NCI-H146 (cell line): Measurements from ENCODE around the gene HMBS.
"Not testable (repeated sequence)": the region's sequence is repeated elsewhere in the genome, so short reads cannot be mapped to it uniquely, and the experiment has no call there.

ENCODE experiments used
- DNase-seq: peaks from one replicate; lab custom pipeline; 2025; lab: John Stamatoyannopoulos, UW

HMBS gene

DNA sequence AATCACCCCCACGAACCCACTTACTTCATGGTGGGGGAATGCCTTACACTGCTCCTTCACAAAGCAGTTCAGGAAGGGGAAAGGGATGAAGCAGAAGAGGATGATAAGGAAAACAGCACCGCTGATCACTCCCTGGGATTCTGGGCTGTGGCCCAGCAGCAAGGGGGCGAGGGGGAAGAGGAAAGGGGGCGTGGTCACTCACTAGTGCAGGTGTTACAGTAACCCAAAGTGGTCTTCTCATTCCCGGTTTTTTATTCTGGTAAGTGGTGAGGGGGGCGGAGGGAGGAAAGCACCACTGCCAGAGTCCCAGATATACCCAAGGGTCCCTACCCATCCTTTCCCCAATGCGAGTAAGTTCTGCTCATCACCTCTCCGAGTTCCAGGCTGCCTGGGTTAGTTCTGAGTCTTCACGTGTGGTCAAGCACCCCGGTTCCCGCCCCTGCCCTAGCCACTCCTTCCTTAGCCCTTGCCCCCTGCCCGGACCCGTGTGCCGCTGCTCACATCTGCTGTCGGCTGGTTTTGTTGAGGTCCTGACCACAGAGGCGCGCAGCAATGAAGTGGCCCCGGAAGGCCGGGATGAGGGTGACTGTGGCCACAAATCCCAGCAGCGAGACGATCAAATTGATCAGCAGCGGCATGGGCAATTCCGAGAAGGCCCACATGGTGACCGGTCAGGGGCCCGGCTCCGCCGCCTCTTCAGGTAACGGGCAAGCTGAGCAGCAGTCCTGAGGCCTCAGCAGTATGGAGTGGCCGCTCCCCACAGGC lies 16.5 kb downstream of the HMBS start:
- DNase-seq = peak; percentile 70

DNA sequence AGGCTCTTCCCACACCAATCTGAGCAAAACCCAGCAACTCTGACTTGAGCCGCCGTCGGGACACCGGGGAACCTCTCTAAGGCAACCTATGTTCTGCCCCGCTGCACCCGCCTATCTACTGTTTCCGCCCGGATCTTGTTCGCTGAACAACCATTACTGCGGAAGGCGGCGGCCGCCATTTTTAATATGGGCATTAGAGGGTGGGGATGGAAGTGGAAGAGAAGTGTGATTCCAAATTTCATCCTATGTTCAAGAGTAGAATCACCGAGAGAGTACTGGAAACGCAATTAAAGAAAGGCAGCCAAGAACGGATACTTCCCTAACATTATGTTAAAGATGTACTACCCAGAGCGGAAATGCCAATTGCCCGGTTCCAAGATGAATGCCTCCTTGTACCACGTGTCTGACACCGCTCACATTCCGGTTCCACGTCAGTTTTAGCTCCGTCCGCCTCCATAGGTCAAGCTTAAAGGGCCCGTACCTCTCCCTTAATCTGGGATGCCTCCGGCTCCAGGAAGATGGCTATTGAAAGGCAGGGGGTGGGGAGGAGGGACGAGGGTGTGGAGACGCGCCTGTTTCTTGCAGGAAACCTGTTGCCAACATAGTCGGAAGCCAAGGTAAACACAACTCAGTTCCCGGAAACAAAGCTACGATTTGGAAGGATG lies 17.2 kb downstream of the HMBS start, which contains the start of gene DPAGT1:
DPAGT1 (minus strand) TSS at position 95 of the 665 bp plus-strand sequence. CDS start 198 bp downstream, outside the sequence.
- peak; percentile 98 for DNase-seq

DNA sequence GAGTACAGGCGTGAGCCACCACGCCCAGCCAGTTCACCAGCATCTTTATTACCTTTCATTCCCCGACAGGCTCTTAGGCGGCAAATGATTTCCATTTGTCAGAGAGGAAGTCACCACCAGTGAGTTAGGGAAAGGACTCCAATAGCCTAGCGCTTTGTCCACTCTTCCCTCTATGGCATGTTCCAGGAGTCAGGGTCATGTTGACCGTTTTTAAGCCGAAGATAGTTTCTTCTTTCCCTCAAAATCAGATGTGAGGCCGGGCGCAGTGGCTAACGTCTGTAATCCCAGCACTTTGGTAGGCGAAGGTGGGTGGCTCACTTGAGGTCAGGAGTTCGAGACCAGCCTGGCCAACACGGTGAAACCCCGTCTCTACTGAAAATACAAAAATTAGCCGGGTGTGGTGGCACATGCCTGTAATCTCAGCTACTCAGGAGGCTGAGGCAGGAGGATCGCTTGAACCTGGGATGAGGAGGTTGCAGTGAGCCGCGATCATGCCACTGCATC lies 18.5 kb downstream of the HMBS start:
- not testable (repeated sequence) for DNase-seq

DNA sequence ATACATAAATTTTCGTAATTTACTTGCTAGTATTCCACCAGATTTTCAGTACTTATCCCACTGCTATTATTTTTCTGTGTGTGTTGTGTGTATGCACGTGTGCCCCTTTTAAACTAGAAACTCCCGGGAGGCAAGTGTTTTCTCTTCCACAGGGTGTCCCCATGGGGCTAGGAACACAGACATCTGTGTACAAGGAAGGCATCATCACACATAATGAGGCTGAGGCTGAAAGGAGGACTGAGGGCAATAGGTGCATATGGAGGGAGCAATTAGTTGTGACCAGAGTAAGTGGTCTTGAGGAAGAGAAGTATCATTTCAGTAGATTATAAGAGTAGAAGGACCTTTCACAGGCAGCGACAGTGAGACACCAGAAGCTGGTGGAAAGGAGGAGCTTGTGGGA lies 19.1 kb downstream of the HMBS start:
- DNase-seq = no peak

DNA sequence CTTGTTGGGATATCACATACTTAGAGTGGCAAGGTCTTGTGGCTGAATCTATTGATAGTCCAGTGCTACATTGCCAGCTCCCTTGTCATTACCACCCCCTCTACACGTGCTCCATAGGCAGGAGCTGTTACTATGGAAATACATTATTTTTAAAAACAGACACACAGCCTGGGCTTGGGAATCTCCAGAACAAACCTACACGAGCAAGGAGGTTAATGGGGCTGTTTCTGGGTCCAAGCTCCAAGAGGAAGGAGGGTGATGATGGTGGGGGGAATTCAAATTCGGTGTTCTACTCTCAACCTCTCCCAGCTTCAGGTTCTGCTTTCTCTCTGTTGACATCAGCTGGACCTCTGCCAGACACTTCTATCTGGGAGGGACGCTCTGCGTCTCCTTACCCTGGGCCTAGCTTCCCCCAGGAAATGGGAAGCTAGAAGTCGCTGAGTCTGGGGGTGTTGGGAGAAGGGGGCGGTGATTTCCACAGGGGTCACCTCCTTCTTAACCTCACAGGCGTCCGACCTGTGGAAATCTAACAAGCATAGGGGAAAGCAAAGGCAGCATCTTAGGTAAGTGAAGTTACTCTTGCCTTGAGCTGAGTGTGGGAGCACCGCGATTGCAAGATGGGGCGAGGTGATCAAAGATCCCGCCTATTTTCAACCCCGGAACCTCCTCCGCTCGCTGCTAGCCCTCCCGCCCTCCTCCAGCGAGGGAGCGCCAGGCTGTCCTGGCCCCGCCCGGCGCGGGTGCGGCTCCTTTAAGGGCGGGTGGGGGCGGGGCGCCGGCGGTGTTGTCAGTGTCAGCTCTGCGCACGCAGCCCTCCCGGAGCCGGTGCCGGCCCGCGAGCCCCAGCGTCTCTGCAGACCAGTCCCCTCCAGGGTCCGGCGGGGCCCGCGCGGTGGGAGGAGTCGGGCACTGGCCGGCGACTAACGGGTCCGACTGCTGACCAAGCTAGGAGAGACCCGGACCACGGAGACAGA lies 22.2 kb downstream of the HMBS start, which contains the start of gene C2CD2L:
C2CD2L (plus strand) TSS at position 781 of the 974 bp plus-strand sequence. CDS start 398 bp downstream, outside the sequence.
- DNase-seq = peak; percentile 94

DNA sequence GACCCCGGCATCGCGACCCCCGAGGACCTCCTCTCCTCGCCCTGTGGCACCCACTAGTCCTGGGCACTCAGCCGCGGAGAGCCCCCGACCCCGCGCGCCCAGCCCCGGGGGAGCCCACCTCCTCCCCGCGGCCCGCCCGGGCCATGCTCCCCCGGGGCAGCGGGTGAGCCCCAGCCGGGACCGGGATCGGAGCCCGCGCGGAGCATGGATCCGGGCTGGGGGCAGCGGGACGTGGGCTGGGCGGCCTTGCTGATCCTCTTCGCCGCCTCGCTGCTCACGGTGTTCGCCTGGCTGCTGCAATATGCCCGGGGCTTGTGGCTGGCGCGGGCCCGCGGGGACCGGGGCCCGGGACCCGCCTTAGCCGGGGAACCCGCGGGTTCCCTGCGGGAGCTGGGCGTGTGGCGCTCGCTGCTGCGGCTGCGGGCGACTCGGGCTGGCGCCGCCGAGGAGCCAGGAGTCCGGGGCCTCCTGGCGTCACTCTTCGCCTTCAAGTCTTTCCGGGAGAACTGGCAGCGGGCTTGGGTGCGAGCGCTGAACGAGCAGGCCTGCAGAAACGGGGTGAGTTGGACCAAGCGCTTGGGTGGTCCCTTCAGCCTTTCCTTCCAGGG lies 23.0 kb downstream of the HMBS start:
- DNase-seq = peak; percentile 46

DNA sequence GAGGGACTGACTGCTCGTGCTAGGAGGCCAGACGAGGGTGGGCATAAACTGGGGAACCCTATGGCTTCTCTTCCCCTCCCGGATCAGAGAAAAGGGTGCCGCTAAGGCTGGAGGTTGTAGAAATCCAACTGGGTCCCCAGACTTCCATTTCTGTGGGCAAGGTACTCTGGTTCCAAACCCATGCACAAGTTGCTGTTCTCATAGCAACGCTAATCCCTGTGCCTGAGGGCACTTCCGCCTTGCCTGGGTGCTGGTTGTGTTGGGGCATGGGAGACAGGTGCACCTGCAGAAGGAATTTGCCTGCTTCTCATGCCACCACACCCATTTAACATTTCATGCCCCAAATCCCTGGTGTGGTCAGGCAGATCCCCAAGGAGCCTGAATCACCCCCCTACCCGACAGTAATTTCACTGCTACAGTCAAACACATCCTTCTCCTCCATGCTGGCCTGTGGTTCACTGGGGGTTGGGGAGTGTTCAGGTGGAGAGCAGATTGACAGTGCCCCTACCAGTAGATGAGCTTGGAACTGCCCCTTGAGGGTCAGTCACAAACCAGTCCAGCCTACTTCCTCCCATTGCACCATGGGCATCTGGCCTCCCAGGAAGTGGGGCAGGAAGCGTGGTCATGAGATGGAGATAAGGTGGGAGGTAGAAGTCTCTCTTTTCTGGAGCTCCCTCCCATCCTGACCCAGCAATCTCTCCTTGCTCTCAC lies 23.6 kb downstream of the HMBS start:
- peak; percentile 82 for DNase-seq

DNA sequence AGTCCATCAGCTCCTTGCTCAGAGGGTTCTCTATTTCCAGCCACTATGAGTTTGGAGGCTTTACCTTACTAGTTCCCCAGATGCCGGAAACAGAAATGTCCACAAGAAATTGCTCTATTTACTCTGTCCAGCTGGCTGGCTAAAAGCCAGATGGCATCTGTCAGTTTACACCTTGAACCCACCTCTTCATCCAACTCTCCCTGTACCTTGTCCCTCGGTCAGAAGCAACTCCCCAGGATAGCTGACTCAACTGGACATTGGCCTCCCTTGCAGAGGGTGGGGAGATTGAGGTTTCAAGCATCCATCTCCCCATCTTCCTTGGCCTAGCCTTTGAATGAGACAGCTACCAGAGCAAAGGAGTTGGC lies 24.2 kb downstream of the HMBS start:
- peak; percentile 46 for DNase-seq

DNA sequence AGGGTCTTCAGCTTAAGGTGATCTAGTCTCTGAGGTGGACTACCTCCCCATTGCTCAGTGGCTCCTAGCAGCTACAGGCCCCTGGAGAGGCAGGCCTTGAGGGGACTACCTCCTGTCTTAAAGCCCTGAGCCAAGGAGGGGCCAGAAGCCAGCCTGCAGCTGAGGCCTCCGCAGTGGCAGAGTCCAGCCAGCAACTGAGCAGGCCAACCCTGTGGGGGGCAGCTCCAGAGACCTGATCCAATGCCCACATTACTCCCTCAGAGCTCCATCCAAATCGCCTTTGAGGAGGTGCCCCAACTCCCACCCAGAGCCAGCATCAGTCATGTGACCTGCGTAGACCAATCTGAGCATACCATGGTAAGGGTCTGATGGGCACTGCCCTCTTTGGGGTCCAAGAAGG lies 25.2 kb downstream of the HMBS start:
- DNase-seq = no peak

DNA sequence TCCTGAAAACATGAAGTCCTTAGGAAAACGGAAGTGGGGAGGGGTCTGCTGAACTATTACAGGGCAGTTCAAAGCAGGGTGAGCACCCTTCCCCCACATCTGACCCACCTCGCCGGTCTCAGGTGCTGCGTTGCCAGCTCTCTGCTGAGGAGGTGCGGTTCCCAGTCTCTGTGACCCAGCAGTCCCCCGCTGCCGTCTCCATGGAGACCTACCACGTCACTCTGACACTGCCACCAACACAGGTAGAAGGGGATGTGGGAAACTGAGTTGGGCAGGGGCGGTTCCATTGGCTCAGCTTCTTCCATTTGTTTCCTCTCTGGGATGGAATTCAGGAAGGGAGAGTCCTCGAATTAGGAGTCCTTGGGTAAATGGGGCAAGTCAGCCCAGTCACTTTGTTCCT lies 25.8 kb downstream of the HMBS start:
- no peak for DNase-seq

DNA sequence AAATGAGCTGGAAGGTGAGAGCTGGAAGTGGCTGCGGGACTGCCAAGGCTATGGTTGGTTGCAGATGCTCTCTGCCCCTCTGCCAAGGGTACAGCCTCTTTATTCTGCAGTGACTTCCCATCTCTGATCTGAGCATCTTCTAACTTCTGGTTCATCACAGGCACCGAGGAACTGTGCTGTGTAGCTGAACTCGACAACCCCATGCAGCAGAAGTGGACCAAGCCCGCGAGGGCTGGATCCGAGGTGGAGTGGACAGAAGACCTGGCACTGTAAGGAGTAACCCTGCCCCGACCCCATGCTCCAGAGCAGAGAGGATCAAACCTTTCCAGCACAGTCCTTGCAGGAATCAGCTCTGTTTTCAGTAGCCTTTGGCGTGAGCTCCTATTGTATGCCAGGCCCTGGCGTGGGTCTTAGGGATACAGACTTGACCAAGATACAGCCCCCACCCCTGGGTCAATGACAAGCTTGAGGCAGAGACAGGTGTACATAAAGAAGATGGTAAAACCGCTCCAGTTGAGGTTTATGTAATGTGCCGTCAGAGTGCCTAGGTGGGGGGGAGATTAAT lies 26.8 kb downstream of the HMBS start:
- no peak for DNase-seq

DNA sequence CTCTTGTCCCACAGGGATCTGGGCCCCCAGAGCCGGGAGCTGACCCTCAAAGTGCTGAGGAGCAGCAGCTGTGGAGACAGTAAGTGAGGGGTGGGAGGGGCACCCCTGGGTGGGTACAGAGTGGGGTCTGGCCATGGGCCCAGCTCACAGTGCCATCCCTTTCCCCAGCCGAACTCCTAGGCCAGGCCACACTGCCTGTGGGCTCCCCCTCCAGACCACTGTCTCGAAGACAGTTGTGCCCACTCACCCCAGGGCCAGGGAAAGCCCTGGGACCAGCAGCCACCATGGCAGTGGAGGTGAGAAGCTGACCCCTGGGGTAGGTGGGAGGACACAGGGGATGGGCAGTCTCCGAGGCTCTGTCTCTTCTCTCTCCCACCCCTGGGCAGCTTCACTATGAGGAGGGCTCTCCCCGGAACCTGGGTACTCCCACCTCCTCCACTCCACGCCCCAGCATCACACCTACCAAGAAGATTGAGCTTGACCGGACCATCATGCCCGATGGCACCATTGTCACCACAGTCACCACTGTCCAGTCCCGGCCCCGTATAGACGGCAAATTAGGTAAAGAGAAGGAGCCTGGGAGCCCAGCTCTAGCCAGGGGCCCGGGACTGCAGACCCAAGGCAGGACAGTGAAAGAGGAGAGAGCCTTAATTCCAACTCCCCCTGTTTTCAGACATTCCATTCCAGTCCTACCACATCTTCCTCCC lies 27.8 kb downstream of the HMBS start:
- no peak for DNase-seq

DNA sequence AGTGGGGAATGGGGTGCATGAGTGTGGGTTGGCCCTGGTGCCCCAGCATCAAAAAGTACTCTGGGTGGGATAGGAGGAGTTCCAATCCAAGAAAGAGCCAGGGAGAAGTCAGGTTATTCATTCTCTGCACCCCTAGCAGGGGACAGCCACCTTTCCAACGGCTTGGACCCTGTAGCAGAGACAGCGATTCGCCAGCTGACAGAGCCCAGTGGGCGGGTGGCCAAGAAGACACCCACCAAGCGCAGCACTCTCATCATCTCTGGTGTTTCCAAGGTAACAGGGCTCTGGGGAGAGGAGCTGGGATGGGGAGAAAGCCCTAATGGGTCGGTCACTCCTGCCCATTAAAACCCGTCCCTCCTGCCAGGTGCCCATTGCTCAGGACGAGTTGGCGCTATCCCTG lies 29.0 kb downstream of the HMBS start:
- no peak for DNase-seq

DNA sequence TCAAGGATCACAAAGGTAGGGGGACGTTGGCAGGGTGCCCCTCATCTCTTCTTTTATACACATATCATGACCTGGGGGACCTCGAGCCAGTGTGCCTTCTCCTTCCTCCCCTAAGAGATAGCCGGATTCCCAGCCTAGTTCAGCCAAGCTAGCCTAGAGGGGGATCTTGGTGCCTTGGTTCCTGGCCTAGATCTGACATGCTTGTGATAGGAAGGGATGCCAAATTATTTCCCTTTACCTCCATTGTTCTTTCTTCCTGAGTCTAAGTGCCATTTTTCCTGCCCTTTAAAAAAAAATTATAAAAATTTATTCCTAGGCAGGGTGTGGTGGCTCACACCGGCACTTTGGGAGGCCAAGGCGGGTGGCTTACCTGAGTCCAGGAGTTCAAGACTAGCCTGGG lies 29.7 kb downstream of the HMBS start:
- no peak for DNase-seq

DNA sequence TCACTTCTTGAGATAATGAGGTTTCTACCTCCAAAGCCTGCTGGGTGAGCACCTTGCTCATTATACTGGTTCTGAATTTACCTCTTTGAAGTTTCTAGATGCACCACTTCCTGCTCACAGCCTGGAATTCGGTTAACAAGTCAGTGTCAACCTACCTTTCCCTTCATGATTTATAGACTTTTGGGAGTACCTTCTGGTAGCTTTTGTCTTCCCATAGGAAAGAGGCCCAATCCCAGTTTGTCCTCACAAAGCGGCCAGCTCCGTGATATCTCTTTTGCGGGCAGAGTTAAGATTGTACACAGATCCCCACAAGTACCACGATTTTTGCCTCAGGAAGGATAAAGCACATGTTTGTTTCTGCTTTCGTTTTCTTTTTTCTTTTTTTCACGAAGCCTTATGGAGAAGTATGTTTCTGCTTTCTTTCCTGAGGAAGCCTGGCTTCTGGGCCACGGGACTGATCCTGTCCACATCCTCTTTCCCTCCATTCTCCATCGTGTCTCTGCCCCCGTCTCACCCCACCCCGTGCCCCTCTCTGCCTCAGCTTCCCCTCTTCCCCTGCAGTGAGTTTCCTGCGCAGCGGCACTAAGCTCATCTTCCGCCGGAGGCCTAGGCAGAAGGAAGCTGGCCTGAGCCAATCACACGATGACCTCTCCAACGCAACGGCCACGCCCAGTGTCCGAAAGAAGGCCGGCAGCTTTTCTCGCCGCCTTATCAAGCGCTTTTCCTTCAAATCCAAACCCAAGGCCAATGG lies 31.0 kb downstream of the HMBS start:
- DNase-seq = no peak

DNA sequence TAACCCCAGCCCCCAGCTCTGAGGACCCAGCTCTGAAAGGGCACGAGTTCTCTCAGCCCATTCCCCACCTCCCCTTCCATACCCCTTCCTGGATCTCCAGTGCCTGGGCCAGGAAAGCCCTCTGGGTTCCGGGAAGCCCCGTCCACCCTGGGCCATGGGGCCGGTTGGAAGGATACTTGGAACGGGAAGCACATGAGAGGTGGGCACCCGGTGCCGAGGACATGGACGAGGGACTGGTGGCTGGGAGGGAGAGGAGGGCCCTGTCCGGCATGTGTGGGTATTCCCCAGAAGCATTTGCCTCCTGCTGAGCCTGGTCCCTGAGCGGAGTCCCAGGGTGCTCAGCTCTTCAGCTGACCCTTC lies 31.5 kb downstream of the HMBS start:
- DNase-seq = no peak

DNA sequence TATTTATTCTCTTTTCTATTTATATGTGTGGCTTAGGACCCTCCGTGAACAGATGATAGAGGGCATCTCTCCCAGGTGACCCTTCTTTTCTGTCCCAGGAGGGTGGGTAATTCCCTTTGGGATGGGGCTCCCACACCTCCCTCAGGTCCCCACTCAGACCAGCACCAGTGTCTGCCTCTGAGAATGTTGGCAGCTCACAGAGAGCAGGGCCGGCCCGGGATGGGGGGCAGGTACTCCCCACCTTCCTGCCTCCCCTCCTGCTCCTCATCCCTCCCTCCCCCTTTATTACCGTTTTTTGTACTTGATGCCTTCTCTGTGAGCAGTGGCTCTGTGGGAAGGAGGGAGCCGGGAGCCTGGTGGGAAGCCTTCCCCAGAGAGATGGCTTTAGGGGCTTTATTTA lies 31.9 kb downstream of the HMBS start:
- DNase-seq = no peak

DNA sequence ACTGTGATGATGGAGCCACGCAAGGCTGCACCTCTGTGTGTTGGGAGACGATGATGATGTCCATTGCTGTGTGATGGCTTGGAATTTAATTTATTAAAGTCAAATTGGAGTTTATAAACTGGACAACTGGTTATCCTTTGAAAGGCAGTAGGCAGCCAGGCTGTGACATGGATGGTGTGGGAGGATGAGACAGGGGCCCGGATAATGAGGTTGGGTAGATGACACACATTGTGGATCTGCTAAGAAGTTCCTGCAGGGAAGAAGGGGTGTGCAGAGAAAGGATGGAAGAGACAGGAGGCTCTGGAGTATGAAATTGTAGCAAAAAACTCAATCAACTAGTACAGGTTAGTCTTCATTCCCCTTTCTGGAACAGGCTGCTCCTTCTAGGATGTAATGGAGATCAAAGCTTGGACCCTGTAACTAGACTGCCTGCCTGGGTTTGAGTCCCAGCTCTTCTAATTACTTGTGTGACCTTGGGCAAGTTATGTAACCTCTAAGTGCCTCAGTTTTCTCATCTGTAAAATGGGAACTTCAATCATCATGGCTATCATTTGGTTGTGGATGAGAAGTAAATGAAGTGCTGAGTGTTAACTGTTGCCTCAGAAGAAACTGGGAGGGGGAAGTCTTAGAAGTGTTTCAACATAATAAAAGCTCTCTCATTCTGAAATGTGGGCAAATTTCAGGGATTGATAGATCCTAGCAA lies 32.5 kb downstream of the HMBS start:
- no peak for DNase-seq

DNA sequence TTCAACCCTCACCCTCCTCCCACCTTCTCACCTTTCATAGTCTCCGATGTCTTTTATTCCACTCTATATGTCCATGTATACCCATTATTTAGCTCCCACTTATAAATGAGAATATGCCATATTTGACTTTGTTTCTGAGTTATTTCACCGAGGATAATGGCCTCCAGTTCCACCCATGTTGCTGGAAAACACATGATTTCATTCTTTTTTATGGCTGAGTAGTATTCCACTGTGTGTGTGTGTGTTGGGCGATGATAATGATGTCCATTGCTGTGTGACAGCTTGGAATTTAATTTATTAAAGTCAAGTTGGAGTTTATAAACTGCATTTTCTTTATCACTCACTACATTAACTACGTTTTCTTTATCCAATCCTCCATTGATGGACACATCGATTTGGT lies 33.5 kb downstream of the HMBS start:
- no peak for DNase-seq
